ENCODE measurements around the gene LEMD2. TPM values are rescaled to one million over a fixed set of nuclear protein-coding genes. Genes with fewer than 3 reads are reported as not detected.
A peak's percentile ranks its signal among the peaks of the same experiment; 100 is the strongest.

Gene LEMD2
- total and polyA plus RNA-seq, 9 of the 15 experiments (the other 6 are each of a cell fraction or from before 2014, with no cell fraction given), result 0.32 to 46.3 (median 30.8) TPM

GRCh38 chr6:33738879-33739278, 50.1 kb downstream of the LEMD2 start:
- no peak overlapping the region for H3K27ac ChIP-seq (ENCODE audit: extremely low read depth, low read depth, low read length)
- no peak overlapping the region for H3K4me3 ChIP-seq
- FAIRE-seq (no peak), DNase-seq (ENCODE audit: extremely low read depth in 1 of 4, low spot score in 3 of 4) (no peak), ATAC-seq (no peak)
- no peaks in the 10 kb centered on the region for H3K9me1 ChIP-seq (ENCODE audit: control insufficient read depth, insufficient read depth, low read length)
- BruUV-seq (replicated peaks), result no TSS peak
- no peak overlapping the region for H2AFZ ChIP-seq (ENCODE audit: low read depth, low read length)
- no peak overlapping the region for H3K4me2 ChIP-seq (ENCODE audit: insufficient read depth, low read length)
- H3K79me2 ChIP-seq (ENCODE audit: control insufficient read depth, insufficient read depth, low read length), result no peaks in the 10 kb centered on the region
- in situ Hi-C loops (cut with MboI) (no loop called here), intact Hi-C loops (cut with micrococcal nuclease) (no loop called here)
- no peaks in the 10 kb centered on the region; the same call in 1 of the 2 replicates for H4K20me1 ChIP-seq (replicated peaks; ENCODE audit: control insufficient read depth, insufficient read depth, low read length)
- H3K9me3 ChIP-seq (replicated peaks; ENCODE audit: control insufficient read depth, insufficient read depth, low read depth, low read length), result no peaks in the 10 kb centered on the region
- peaks cover 7 to 8% of the 10 kb centered on the region in 2 experiments; a peak in 1 of 5 replicates for H3K4me1 ChIP-seq (replicated peaks in 1 of 2; ENCODE audit: control insufficient read depth in 2 of 2, insufficient read depth in 2 of 2, low read length in 2 of 2)
- CTCF ChIA-PET (ENCODE audit: low intra/inter-chr PET ratio), result no interaction called here
- WGBS (ENCODE audit: insufficient coverage, low coverage, missing lambda C conversion rate), result 25% methylated on average over 5 of the region's 5 CpGs
- H3K36me3 ChIP-seq (ENCODE audit: control insufficient read depth, insufficient read depth, low read length), result no peaks in the 10 kb centered on the region
- POLR2A ChIA-PET, result no interaction called here
- H3K9ac ChIP-seq (ENCODE audit: insufficient read depth in 1 of 2, low read depth in 2 of 2, low read length in 2 of 2), result peak overlapping the region in 1 of 2 experiments; percentile 31; a peak in 2 of 4 replicates
- peaks cover 26 to 64% of the 10 kb centered on the region in 2 experiments; a peak in 4 of 5 replicates for H3K27me3 ChIP-seq (ENCODE audit: control insufficient read depth in 2 of 2, insufficient read depth in 2 of 2, low read length in 2 of 2)
- no peak for TF ChIP-seq ZNF830 (CRISPR knock-in tag; IDR thresholded peaks at IDR 0.05)
- TF ChIP-seq ELF1 (tag; IDR thresholded peaks at IDR 0.05), result no peak
- TF ChIP-seq, protein P1, sequence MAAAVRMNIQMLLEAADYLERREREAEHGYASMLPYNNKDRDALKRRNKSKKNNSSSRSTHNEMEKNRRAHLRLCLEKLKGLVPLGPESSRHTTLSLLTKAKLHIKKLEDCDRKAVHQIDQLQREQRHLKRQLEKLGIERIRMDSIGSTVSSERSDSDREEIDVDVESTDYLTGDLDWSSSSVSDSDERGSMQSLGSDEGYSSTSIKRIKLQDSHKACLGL (CRISPR knock-in tag; IDR thresholded peaks at IDR 0.05; ENCODE audit: borderline replicate concordance, poor library complexity, severe bottlenecking), result no peak
- TF ChIP-seq TBL1XR1 (IDR thresholded peaks at IDR 0.05; ENCODE audit: low read length in 2 of 2), result no peak
- no peak for TF ChIP-seq BHLHE40 (IDR thresholded peaks at IDR 0.05; ENCODE audit: low read length)
- TF ChIP-seq, protein P2, sequence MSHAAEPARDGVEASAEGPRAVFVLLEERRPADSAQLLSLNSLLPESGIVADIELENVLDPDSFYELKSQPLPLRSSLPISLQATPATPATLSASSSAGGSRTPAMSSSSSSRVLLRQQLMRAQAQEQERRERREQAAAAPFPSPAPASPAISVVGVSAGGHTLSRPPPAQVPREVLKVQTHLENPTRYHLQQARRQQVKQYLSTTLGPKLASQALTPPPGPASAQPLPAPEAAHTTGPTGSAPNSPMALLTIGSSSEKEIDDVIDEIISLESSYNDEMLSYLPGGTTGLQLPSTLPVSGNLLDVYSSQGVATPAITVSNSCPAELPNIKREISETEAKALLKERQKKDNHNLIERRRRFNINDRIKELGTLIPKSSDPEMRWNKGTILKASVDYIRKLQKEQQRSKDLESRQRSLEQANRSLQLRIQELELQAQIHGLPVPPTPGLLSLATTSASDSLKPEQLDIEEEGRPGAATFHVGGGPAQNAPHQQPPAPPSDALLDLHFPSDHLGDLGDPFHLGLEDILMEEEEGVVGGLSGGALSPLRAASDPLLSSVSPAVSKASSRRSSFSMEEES (CRISPR knock-in tag; IDR thresholded peaks at IDR 0.05), result no peak
- TF ChIP-seq DEAF1 (CRISPR knock-in tag; IDR thresholded peaks at IDR 0.05), result no peak
- no peak for TF ChIP-seq ZNF280A (IDR thresholded peaks at IDR 0.05; ENCODE audit: low read depth, partially characterized antibody)
- TF ChIP-seq, protein P3, sequence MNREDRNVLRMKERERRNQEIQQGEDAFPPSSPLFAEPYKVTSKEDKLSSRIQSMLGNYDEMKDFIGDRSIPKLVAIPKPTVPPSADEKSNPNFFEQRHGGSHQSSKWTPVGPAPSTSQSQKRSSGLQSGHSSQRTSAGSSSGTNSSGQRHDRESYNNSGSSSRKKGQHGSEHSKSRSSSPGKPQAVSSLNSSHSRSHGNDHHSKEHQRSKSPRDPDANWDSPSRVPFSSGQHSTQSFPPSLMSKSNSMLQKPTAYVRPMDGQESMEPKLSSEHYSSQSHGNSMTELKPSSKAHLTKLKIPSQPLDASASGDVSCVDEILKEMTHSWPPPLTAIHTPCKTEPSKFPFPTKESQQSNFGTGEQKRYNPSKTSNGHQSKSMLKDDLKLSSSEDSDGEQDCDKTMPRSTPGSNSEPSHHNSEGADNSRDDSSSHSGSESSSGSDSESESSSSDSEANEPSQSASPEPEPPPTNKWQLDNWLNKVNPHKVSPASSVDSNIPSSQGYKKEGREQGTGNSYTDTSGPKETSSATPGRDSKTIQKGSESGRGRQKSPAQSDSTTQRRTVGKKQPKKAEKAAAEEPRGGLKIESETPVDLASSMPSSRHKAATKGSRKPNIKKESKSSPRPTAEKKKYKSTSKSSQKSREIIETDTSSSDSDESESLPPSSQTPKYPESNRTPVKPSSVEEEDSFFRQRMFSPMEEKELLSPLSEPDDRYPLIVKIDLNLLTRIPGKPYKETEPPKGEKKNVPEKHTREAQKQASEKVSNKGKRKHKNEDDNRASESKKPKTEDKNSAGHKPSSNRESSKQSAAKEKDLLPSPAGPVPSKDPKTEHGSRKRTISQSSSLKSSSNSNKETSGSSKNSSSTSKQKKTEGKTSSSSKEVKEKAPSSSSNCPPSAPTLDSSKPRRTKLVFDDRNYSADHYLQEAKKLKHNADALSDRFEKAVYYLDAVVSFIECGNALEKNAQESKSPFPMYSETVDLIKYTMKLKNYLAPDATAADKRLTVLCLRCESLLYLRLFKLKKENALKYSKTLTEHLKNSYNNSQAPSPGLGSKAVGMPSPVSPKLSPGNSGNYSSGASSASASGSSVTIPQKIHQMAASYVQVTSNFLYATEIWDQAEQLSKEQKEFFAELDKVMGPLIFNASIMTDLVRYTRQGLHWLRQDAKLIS (CRISPR knock-in tag; IDR thresholded peaks at IDR 0.05), result no peak
- TF ChIP-seq SAP30 (IDR thresholded peaks at IDR 0.05; ENCODE audit: borderline replicate concordance, insufficient read depth, low read depth, low read length, poor library complexity, severe bottlenecking), result no peak
- no peak for TF ChIP-seq PPARD (CRISPR knock-in tag; IDR thresholded peaks at IDR 0.05)
- no peak for TF ChIP-seq MBD2 (IDR thresholded peaks at IDR 0.05; ENCODE audit: borderline replicate concordance, low read depth)

Measured in K562 (cell line).